Transverse colon (tissue), 4 donors: ENCODE data around the gene RAI1. TPM values are rescaled to one million over a fixed set of nuclear protein-coding genes. Genes with fewer than 3 reads are reported as not detected.

Source experiments
- DNase-seq: peaks from one replicate; pipeline ENCODE4 v3.0.0-alpha.2; 2019
- H3K27ac ChIP-seq, 4 donors: fragments of 200-600 bp; sonication (generic); 2 replicates each; pipeline ENCODE4 v1.5.1; 2016 to 2018; ENCODE audit warnings: inconsistent platforms in 4 of 4
- H3K27me3 ChIP-seq: fragments of 200-600 bp; sonication (generic); 2 replicates; pipeline ENCODE4 v1.5.1; 2017; ENCODE audit warnings: inconsistent platforms
- H3K36me3 ChIP-seq, 4 donors: fragments of 200-600 bp; sonication (generic); 2 replicates each; pipeline ENCODE4 v1.5.1; 2017 to 2019; ENCODE audit warnings: inconsistent platforms in 4 of 4
- H3K4me1 ChIP-seq, 4 donors: fragments of 200-600 bp; sonication (generic); 2 replicates each; pipeline ENCODE4 v1.5.1; 2017 to 2020; ENCODE audit warnings: inconsistent platforms in 4 of 4
- H3K4me3 ChIP-seq, 4 donors: fragments of 200-600 bp; sonication (generic); 1 replicate in 1 of 4; 2 replicates in 3 of 4; pipeline versions ENCODE4 v1.5.1 to v1.6.1; 2017 to 2019; ENCODE audit warnings: inconsistent platforms in 4 of 4
- H3K9me3 ChIP-seq, 2 donors: fragments of 200-600 bp; sonication (generic); 2 replicates each; pipeline ENCODE4 v1.5.1; 2017 to 2019; ENCODE audit warnings: inconsistent platforms in 2 of 2
- EP300 ChIP-seq: sonication (generic); formaldehyde crosslinking; IDR thresholded peaks from one replicate; pipeline ENCODE4 v1.6.1; 2017; ENCODE audit warnings: antibody characterized with exemption, low read depth
- POLR2A ChIP-seq: fragments of 450-650 bp; IDR thresholded peaks from one replicate; pipeline ENCODE4 v1.6.1; 2016; ENCODE audit warnings: antibody characterized with exemption, mild to moderate bottlenecking, moderate library complexity
- POLR2AphosphoS5 ChIP-seq, 3 donors: sonication (generic); formaldehyde crosslinking; IDR thresholded peaks; one replicate each; pipeline ENCODE4 v1.6.1; 2016; ENCODE audit warnings: antibody characterized with exemption in 3 of 3
- WGBS, 2 donors: methylation state at CpG; one replicate each; pipeline ENCODE4 v1.1.5; 2018; ENCODE audit warnings: low coverage in 1 of 2; 5-methylcytosine and 5-hydroxymethylcytosine counted together
- in situ Hi-C, 4 donors: fragments of 200-750 bp; cut with MboI; loops; one replicate each; pipeline versions ENCODE4 v1.15.0 to v1.15.1; 2017; ENCODE audit warnings: low sequenced_read_pairs in 3 of 4, low pct_ligation_motif_present in 1 of 4, low pct_unique_long_range_greater_than_20kb in 1 of 4
- intact Hi-C: fragments of 100-400 bp; cut with DNase I; formaldehyde crosslinking; loops from one replicate; pipeline ENCODE4 v1.15.1; 2023; ENCODE audit warnings: low total_unique reads
- total RNA-seq, 4 donors: library from RNA; depleted of rRNA; stranded (reverse); fragments of >200 nt; gene quantifications; one replicate each; pipeline ENCODE4 v1.1.0, GENCODE V29; 2016
- TF ChIP-seq, protein P1 (sequence below), 5 experiments: fragments of 200-600 bp in 3 of 5; fragments of 450-650 bp in 2 of 5; sonication (generic) in 3 of 5; IDR thresholded peaks; 1 replicate in 2 of 5; 2 replicates in 3 of 5; pipeline ENCODE4 v1.5.1; 2016 to 2017; ENCODE audit warnings: antibody characterized with exemption in 5 of 5, inconsistent platforms in 3 of 5, mild to moderate bottlenecking in 2 of 5, moderate library complexity in 1 of 5

RAI1 gene
- total RNA-seq, 4 donors from 2014 or later, result 14.1 to 163 (median 34.6) TPM

DNA sequence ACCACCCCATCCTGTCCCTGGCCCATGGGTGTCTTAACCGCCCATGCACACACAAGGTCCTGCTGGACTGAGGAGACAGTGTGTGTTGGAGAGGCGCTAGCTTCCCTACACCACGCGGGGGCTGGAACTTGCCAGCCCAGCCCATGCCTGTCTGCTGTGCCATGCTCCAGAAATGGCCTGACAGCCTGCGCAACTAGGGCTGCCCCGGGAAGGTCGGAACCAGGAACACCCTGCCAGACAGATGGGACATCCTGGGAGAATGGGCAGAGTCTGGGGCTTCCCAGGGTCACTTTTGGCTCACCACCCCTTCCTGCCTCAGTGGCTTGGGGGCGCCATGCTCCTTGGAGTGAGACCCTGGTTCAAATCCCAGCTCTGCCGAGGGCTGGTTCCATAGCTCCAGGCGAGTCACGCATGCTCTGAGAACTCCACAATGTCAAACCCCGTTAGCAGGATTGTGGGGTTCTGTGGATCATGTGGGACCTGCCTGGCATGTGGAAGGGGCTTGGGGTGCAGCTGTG lies 119.3 kb downstream of the RAI1 start:
- Histone ChIP-seq H3K27me3 (no peaks in the 10 kb centered on the region), H3K4me1 (no peaks in the 10 kb centered on the region), H3K9me3 (no peaks in the 10 kb centered on the region), H3K27ac (no peak overlapping the region), H3K4me3 (no peak overlapping the region), H3K36me3 (no peaks in the 10 kb centered on the region)
- no peak for DNase-seq
- in situ Hi-C loops, result loop anchor here in 1 of 4 donors (10.0 kb wide), 1 partner anchor 64 kb away; no protein-coding TSS in a partner anchor
- no peak for TF ChIP-seq POLR2AphosphoS5 (IDR thresholded peaks at IDR 0.05)
- 80 to 88% methylated on average over 2 to 11 of the region's 12 CpGs for WGBS, 2 donors
- intact Hi-C loops, result no loop called here

DNA sequence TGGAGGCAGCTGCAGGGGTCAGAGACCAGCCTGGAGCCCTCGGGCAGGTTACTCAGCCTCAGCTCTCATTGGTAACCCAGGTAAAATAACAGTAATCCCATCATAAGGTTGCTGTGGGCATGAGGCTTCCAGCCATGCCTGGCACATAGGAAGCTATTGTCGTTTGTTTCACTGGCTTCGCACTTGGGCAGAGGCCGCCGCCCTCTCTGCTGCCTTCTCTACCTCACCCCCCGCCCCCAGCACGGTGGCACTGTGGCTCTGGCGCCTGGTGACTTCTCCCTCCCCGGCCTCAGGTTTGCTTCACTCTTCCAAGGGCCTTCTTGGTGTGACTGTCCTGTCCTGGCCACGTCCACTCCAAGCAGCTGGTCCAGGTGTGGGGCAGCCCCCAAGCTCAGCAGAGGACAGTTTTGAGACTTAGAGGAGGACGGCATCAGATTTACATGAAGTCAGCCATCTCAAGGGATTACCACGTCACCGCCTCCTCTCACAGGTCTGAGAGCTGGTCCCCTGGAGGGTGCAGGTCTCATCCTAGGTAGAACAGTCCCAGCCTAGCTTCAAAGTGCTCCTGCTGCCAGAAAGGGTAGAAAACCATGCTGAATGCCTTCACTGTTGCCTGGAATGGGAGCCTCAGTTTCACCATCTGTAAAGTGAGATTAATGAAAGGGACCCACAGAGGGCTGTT lies 120.7 kb downstream of the RAI1 start:
- 93 to 94% methylated on average over 8 to 13 of the region's 13 CpGs for WGBS, 2 donors
- in situ Hi-C loops (loop anchor here in 1 of 4 donors (10.0 kb wide), 1 partner anchor 63 kb away; no protein-coding TSS in a partner anchor), intact Hi-C loops (no loop called here)

DNA sequence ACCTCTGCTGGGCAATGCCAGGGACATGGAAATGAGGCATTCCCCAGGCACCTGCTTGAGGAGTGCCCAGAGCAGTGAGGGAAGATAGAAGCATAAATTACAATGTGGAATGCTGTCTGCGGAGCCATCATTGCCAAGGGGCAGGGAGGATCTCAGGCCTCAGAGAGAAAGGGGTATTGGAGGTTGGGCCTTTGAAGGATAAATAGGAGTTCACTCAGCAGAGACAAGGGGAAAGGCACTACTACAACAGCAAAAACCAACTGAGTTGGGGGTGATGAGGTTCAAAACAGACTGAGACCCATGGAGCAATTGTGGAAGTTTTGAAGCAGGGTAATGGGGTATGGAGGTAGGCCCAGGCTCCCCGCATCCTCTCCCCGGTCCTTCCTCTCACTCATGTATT lies 122.7 kb downstream of the RAI1 start:
- 80 to 96% methylated on average over 1 to 3 of the region's 3 CpGs for WGBS, 2 donors
- H3K36me3 ChIP-seq, result no peaks in the 10 kb centered on the region
- no peak for DNase-seq
- peaks cover 0 to 3% (median 0%) of the 10 kb centered on the region in 4 donors for H3K4me1 ChIP-seq
- in situ Hi-C loops, result loop anchor here in 1 of 4 donors (10.0 kb wide), 1 partner anchor 61 kb away; no protein-coding TSS in a partner anchor
- H3K27ac ChIP-seq, result no peak overlapping the region
- intact Hi-C loops, result no loop called here
- TF ChIP-seq EP300 (no peak), POLR2AphosphoS5 (IDR thresholded peaks at IDR 0.05) (no peak), POLR2A (no peak)
- TF ChIP-seq, protein P1, sequence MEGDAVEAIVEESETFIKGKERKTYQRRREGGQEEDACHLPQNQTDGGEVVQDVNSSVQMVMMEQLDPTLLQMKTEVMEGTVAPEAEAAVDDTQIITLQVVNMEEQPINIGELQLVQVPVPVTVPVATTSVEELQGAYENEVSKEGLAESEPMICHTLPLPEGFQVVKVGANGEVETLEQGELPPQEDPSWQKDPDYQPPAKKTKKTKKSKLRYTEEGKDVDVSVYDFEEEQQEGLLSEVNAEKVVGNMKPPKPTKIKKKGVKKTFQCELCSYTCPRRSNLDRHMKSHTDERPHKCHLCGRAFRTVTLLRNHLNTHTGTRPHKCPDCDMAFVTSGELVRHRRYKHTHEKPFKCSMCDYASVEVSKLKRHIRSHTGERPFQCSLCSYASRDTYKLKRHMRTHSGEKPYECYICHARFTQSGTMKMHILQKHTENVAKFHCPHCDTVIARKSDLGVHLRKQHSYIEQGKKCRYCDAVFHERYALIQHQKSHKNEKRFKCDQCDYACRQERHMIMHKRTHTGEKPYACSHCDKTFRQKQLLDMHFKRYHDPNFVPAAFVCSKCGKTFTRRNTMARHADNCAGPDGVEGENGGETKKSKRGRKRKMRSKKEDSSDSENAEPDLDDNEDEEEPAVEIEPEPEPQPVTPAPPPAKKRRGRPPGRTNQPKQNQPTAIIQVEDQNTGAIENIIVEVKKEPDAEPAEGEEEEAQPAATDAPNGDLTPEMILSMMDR (IDR thresholded peaks at IDR 0.05), result no peak
- H3K9me3 ChIP-seq, result no peaks in the 10 kb centered on the region
- no peaks in the 10 kb centered on the region for H3K27me3 ChIP-seq
- H3K4me3 ChIP-seq, result no peak overlapping the region

More for the DNA sequence above, 120.7 kb downstream of the RAI1 start:
- H3K36me3 ChIP-seq, result no peaks in the 10 kb centered on the region
- no peaks in the 10 kb centered on the region for H3K4me1 ChIP-seq
- no peaks in the 10 kb centered on the region for H3K27me3 ChIP-seq
- H3K27ac ChIP-seq, result no peak overlapping the region
- no peaks in the 10 kb centered on the region for H3K9me3 ChIP-seq
- TF ChIP-seq, protein P1 (IDR thresholded peaks at IDR 0.05), result no peak
- no peak overlapping the region for H3K4me3 ChIP-seq
- no peak for DNase-seq

DNA sequence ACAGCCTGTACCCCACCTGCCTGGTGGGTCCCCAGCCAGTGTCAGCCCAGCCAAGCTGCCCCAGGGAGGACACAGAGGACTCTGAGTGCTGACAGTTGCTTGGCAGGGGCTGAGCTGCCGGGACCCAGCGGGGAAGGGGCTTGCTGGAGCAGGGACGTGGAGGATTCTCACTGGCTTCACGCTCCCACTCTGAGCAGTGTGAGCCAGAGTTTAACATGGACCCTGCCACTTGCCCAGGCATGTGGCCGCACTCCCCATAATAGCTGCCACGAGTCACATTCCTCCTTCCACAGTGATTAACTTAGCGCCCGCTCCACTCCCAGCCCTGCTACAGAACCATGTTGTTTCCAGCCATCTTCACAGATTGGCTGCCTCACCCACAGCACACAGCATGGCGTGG lies 124.3 kb downstream of the RAI1 start:
- intact Hi-C loops (no loop called here), in situ Hi-C loops (loop anchor here in 2 of 4 donors (5.0 to 10.0 kb wide), 2 partner anchors 57 to 59 kb away; no protein-coding TSS in a partner anchor)
- H3K9me3 ChIP-seq, result no peaks in the 10 kb centered on the region
- H3K36me3 ChIP-seq, result no peaks in the 10 kb centered on the region
- 75 to 95% methylated on average over 4 to 9 of the region's 9 CpGs for WGBS, 2 donors
- TF ChIP-seq POLR2A (no peak), POLR2AphosphoS5 (IDR thresholded peaks at IDR 0.05) (no peak), EP300 (no peak)
- TF ChIP-seq, protein P1 (IDR thresholded peaks at IDR 0.05), result no peak
- H3K27me3 ChIP-seq, result no peaks in the 10 kb centered on the region
- no peak for DNase-seq
- no peak overlapping the region for H3K4me3 ChIP-seq
- H3K4me1 ChIP-seq, result peaks cover 0 to 11% (median 8%) of the 10 kb centered on the region in 4 donors
- no peak overlapping the region for H3K27ac ChIP-seq
